ENCODE results near the gene TCF15.

Gene TCF15

DNA sequence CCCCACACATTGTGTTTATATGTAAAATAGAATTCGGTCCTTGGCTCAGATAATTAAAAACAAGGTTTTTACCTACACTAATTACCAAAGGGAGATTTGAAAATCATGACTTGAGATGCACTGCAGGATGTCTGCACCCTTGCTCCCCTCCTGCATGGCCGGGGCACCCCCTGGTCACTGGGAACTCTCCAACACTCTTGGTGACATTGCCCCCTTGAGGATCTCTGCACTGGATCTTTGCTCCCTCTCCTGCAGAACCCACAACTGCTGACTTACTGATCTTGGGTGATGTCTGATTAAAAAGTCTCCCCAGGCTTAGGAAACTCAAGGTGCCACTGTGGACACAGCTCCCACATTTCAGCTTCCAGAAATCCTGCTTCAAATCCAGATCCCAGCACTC is 49.4 kb downstream of the TCF15 start:
- Histone ChIP-seq H3K36me3 (ENCODE audit: insufficient read depth, low read length) (no peaks in the 10 kb centered on the region), H4K20me1 (ENCODE audit: insufficient read depth, low read length) (no peaks in the 10 kb centered on the region), H3K79me2 (ENCODE audit: insufficient read depth, low read length) (no peaks in the 10 kb centered on the region), H2AFZ (ENCODE audit: low read length) (no peak overlapping the region), H3K4me3 (ENCODE audit: low read depth, low read length, poor library complexity, severe bottlenecking) (no peak overlapping the region), H3K4me1 (ENCODE audit: insufficient read depth, low read length, severe bottlenecking) (no peaks in the 10 kb centered on the region), H3K4me2 (ENCODE audit: low read length) (no peak overlapping the region), H3K27ac (ENCODE audit: low read depth, low read length, poor library complexity, severe bottlenecking) (no peak overlapping the region), H3K9me2 (ENCODE audit: low read depth, low read length) (no peaks in the 10 kb centered on the region), H3K9me3 (ENCODE audit: low read length) (no peaks in the 10 kb centered on the region), H3K9ac (ENCODE audit: low read length) (no peak overlapping the region), H3F3A (ENCODE audit: insufficient read depth, low read length) (no peaks in the 10 kb centered on the region), H3K27me3 (ENCODE audit: insufficient read depth, low read length) (no peaks in the 10 kb centered on the region)
- no peak for TF ChIP-seq EZH2 (IDR thresholded peaks at IDR 0.05; ENCODE audit: borderline replicate concordance, low read length)
- TF ChIP-seq, protein P1, sequence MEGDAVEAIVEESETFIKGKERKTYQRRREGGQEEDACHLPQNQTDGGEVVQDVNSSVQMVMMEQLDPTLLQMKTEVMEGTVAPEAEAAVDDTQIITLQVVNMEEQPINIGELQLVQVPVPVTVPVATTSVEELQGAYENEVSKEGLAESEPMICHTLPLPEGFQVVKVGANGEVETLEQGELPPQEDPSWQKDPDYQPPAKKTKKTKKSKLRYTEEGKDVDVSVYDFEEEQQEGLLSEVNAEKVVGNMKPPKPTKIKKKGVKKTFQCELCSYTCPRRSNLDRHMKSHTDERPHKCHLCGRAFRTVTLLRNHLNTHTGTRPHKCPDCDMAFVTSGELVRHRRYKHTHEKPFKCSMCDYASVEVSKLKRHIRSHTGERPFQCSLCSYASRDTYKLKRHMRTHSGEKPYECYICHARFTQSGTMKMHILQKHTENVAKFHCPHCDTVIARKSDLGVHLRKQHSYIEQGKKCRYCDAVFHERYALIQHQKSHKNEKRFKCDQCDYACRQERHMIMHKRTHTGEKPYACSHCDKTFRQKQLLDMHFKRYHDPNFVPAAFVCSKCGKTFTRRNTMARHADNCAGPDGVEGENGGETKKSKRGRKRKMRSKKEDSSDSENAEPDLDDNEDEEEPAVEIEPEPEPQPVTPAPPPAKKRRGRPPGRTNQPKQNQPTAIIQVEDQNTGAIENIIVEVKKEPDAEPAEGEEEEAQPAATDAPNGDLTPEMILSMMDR (IDR thresholded peaks at IDR 0.05; ENCODE audit: low read length) = peak; percentile 19; the same call in 1 of the 2 replicates

DNA sequence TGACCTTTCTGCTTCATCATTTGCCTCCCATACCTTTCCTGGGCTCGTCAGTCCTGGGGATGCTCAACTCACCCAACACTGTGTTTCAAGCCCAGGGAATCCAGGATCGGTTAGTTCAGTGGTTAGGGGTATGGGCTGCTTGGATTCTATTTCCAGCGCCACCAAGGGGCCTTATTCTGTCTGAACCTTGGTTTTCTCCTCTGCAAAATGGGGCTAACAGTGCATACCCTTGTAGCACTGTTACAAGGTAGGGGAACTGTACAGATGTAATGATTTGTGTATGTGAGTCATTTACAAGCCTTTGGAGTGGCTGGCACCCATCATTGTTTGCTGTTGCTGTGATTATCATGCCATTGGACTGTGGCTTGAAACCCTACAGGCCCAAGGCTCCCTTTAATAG is 52.0 kb downstream of the TCF15 start:
- no peaks in the 10 kb centered on the region for H3F3A ChIP-seq (ENCODE audit: insufficient read depth, low read length)
- H3K36me3 ChIP-seq (ENCODE audit: insufficient read depth, low read length) = no peaks in the 10 kb centered on the region
- H3K79me2 ChIP-seq (ENCODE audit: insufficient read depth, low read length) = no peaks in the 10 kb centered on the region
- no peaks in the 10 kb centered on the region for H3K27me3 ChIP-seq (ENCODE audit: insufficient read depth, low read length)
- no peak overlapping the region for H2AFZ ChIP-seq (ENCODE audit: low read length)
- H3K9ac ChIP-seq (ENCODE audit: low read length) = no peak overlapping the region
- H4K20me1 ChIP-seq (ENCODE audit: insufficient read depth, low read length) = no peaks in the 10 kb centered on the region
- H3K9me2 ChIP-seq (ENCODE audit: low read depth, low read length) = no peaks in the 10 kb centered on the region
- no peak overlapping the region for H3K27ac ChIP-seq (ENCODE audit: low read depth, low read length, poor library complexity, severe bottlenecking)
- no peak overlapping the region for H3K4me2 ChIP-seq (ENCODE audit: low read length)
- no peak overlapping the region for H3K4me3 ChIP-seq (ENCODE audit: low read depth, low read length, poor library complexity, severe bottlenecking)
- TF ChIP-seq, protein P1 (IDR thresholded peaks at IDR 0.05; ENCODE audit: low read length) = no peak; the same call in 1 of the 2 replicates
- TF ChIP-seq EZH2 (IDR thresholded peaks at IDR 0.05; ENCODE audit: borderline replicate concordance, low read length) = no peak
- no peaks in the 10 kb centered on the region for H3K4me1 ChIP-seq (ENCODE audit: insufficient read depth, low read length, severe bottlenecking)
- no peaks in the 10 kb centered on the region for H3K9me3 ChIP-seq (ENCODE audit: low read length)

DNA sequence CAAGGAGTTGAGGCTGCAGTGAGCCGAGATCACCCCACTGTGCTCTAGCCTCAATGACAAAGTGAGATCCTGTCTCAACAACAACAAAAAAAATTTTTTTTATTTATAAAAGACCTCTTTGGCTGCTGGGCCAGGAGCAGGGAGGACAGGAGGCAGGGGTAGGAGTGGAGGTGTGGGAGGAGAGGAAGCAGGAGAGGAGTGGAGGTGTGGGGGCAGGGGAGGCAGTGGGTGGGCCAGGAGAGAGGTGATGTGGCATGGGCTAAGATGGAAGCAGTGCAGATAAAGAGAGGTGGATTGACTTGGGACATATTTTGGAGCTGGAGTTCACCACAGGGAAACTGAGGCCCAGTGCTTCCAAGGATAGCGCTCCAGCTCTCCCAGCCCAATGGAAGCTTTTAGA is 53.1 kb downstream of the TCF15 start:
- Histone ChIP-seq H4K20me1 (ENCODE audit: insufficient read depth, low read length) (no peaks in the 10 kb centered on the region), H3K4me2 (ENCODE audit: low read length) (no peak overlapping the region)
- TF ChIP-seq, protein P1 (IDR thresholded peaks at IDR 0.05; ENCODE audit: low read length) = no peak
- no peak for TF ChIP-seq EZH2 (IDR thresholded peaks at IDR 0.05; ENCODE audit: borderline replicate concordance, low read length)

More for the DNA sequence above, 53.1 kb downstream of the TCF15 start:
- Histone ChIP-seq H3F3A (ENCODE audit: insufficient read depth, low read length) (no peaks in the 10 kb centered on the region), H3K79me2 (ENCODE audit: insufficient read depth, low read length) (no peaks in the 10 kb centered on the region), H3K36me3 (ENCODE audit: insufficient read depth, low read length) (no peaks in the 10 kb centered on the region), H3K27ac (ENCODE audit: low read depth, low read length, poor library complexity, severe bottlenecking) (no peak overlapping the region), H3K4me1 (ENCODE audit: insufficient read depth, low read length, severe bottlenecking) (no peaks in the 10 kb centered on the region), H3K27me3 (ENCODE audit: insufficient read depth, low read length) (no peaks in the 10 kb centered on the region), H2AFZ (ENCODE audit: low read length) (no peak overlapping the region), H3K9me3 (ENCODE audit: low read length) (no peaks in the 10 kb centered on the region), H3K9me2 (ENCODE audit: low read depth, low read length) (no peaks in the 10 kb centered on the region), H3K4me3 (ENCODE audit: low read depth, low read length, poor library complexity, severe bottlenecking) (no peak overlapping the region), H3K9ac (ENCODE audit: low read length) (no peak overlapping the region)

Measured in OCI-LY1 (cell line).